ENCODE results near the gene B9D1. TPM values are rescaled to one million over a fixed set of nuclear protein-coding genes. Genes with fewer than 3 reads are reported as not detected.

The B9D1 gene
- total and polyA plus RNA-seq, 9 of the 15 experiments (the other 6 are each of a cell fraction or from before 2014, with no cell fraction given): 8.9 to 28.0 (median 17.9) TPM

DNA sequence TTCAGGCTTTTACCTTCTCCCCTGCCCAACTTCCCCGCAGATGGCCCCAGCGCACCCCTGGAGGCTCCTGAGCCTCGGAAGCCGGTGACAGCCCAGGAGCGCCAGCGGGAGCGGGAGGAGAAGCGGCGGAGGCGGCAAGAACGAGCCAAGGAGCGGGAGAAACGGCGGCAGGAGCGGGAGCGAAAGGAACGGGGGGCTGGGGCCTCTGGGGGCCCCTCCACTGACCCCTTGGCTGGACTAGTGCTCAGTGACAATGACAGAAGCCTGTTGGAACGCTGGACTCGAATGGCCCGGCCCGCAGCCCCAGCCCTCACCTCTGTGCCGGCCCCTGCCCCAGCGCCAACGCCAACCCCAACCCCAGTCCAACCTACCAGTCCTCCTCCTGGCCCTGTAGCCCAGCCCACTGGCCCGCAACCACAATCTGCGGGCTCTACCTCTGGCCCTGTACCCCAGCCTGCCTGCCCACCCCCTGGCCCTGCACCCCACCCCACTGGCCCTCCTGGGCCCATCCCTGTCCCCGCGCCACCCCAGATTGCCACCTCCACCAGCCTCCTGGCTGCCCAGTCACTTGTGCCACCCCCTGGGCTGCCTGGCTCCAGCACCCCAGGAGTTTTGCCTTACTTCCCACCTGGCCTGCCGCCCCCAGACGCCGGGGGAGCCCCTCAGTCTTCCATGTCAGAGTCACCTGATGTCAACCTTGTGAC is 19.4 kb upstream of the B9D1 start:
- CTCF ChIA-PET (ENCODE audit: low intra/inter-chr PET ratio): no interaction called here
- BruUV-seq (replicated peaks): no TSS peak

More for the DNA sequence above, 19.4 kb upstream of the B9D1 start:
- Histone ChIP-seq H3K27ac (ENCODE audit: extremely low read depth, low read depth, low read length) (no peak overlapping the region), H3K9me1 (ENCODE audit: control insufficient read depth, insufficient read depth, low read length) (no peaks in the 10 kb centered on the region), H3K27me3 (ENCODE audit: control insufficient read depth in 2 of 2, insufficient read depth in 2 of 2, low read length in 2 of 2) (no peaks in the 10 kb centered on the region; a peak in 1 of 5 replicates), H2AFZ (ENCODE audit: low read depth, low read length) (no peak overlapping the region), H3K79me2 (ENCODE audit: control insufficient read depth, insufficient read depth, low read length) (peaks cover 9% of the 10 kb centered on the region; the same call in 2 of the 3 replicates), H3K9ac (ENCODE audit: insufficient read depth in 1 of 2, low read depth in 2 of 2, low read length in 2 of 2) (no peak overlapping the region), H3K9me3 (replicated peaks; ENCODE audit: control insufficient read depth, insufficient read depth, low read depth, low read length) (no peaks in the 10 kb centered on the region), H3K36me3 (ENCODE audit: control insufficient read depth, insufficient read depth, low read length) (peaks cover 21% of the 10 kb centered on the region; the same call in 2 of the 3 replicates), H3K4me2 (ENCODE audit: insufficient read depth, low read length) (no peak overlapping the region), H3K4me1 (replicated peaks in 1 of 2; ENCODE audit: control insufficient read depth in 2 of 2, insufficient read depth in 2 of 2, low read length in 2 of 2) (peaks cover 3 to 32% of the 10 kb centered on the region in 2 experiments; a peak in 4 of 5 replicates), H4K20me1 (replicated peaks; ENCODE audit: control insufficient read depth, insufficient read depth, low read length) (no peaks in the 10 kb centered on the region), H3K4me3 (no peak overlapping the region)
- intact Hi-C loops (cut with micrococcal nuclease) (no loop called here), in situ Hi-C loops (cut with MboI) (no loop called here)
- ATAC-seq (no peak), DNase-seq (ENCODE audit: extremely low read depth in 1 of 4, low spot score in 3 of 4) (no peak), FAIRE-seq (no peak)
- TF ChIP-seq SMARCA5 (IDR thresholded peaks at IDR 0.05): no peak
- TF ChIP-seq POLR2G (IDR thresholded peaks at IDR 0.05; ENCODE audit: low read depth, low read length): no peak
- no peak for TF ChIP-seq MEF2D (tag; conservative IDR thresholded peaks at IDR 0.05; ENCODE audit: low read depth)
- TF ChIP-seq CCNT2 (IDR thresholded peaks at IDR 0.05; ENCODE audit: borderline replicate concordance, extremely low read depth, insufficient read length, low read depth, low read length): no peak
- TF ChIP-seq MECOM (CRISPR knock-in tag; IDR thresholded peaks at IDR 0.05): no peak
- TF ChIP-seq TAF1 (IDR thresholded peaks at IDR 0.05; ENCODE audit: control insufficient read depth, extremely low read depth, insufficient read depth, low read length, severe bottlenecking): no peak
- TF ChIP-seq WHSC1 (IDR thresholded peaks at IDR 0.05; ENCODE audit: low read length): no peak
- no peak for TF ChIP-seq ZBTB8A (IDR thresholded peaks at IDR 0.05; ENCODE audit: partially characterized antibody)
- TF ChIP-seq ZBED1 (IDR thresholded peaks at IDR 0.05): no peak
- TF ChIP-seq, protein P1, sequence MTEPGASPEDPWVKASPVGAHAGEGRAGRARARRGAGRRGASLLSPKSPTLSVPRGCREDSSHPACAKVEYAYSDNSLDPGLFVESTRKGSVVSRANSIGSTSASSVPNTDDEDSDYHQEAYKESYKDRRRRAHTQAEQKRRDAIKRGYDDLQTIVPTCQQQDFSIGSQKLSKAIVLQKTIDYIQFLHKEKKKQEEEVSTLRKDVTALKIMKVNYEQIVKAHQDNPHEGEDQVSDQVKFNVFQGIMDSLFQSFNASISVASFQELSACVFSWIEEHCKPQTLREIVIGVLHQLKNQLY (CRISPR knock-in tag; conservative IDR thresholded peaks at IDR 0.05): no peak
- POLR2A ChIA-PET: no interaction called here
- 93% methylated on average over 7 of the region's 31 CpGs for WGBS (ENCODE audit: insufficient coverage, low coverage, missing lambda C conversion rate)

All from K562 (cell line).